Right hindlimb (tissue), 1 donor: ENCODE results near the gene RP9.

Experiments
- DNase-seq: peaks from one replicate; pipeline ENCODE4 v3.0.0-alpha.2; 2018

RP9 gene

DNA sequence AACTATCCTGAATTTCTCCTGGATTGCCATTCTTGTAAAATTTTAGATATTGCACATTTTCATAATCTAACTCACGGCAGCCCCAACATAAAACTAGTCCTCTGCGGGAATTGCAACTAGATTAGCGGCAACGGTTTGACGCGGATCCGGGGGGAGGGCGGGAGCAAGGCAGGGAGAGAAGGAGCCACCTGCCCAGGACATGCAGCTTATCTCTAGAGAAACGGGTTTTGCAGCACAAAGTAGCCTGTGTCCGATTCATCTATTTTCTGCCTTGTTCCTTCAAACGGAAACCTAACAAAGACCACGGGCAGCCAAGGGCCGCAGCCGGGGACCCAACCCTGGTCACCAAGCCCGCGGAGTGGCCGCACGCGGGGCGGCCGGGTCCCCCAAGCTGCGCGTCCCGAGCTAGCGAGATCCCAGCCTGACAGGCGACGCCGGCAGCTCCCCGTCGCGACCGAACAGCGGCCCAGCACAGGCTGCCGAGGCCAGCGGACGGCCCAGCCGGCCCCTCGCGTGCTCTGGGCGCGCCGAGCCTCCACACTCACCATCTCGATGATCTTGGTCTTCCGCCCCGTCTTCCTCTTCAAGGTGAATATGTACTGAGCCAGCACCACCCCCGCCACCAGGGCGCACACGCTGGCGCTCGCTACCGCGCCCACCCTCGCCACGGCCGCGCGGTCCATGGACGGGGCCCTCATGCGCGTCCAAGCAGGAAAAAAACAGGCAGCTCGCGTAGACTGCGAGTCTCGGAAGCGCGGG is 47.0 kb downstream of the RP9 start, which contains the start of gene NT5C3A:
NT5C3A (minus strand) TSS at position 754 of the 759 bp plus-strand sequence; CDS start at position 683, 71 bp downstream.
- no peak for DNase-seq

DNA sequence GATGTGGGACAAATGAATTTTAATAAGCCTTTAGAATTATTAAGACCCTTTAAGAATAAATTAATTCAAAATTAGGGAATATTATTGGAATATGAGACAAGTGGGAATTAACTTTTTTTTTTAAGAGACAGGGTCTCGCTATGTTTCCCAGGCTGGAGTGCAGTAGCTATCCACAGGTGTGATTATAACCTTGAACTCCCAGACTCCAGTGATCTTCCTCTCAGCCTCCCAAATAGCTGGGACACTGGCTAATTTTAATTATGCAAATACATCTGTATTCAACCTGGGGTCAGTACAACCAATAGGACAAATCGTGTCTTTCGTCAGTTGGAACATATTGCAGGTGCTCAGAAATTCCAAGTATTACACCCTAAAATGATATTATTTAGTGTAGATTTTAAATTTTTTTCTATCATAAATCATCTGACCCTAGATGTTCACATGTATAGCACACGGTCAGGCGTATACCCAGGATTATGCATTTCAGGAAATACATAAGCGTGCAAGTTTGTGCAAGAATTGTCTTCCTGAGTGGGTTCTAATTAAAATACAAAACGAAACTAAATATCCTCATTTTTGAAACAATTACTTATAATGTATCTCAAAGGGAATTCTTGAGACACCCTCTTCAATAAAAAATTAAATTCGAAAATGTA is 47.8 kb downstream of the RP9 start:
- no peak for DNase-seq

DNA sequence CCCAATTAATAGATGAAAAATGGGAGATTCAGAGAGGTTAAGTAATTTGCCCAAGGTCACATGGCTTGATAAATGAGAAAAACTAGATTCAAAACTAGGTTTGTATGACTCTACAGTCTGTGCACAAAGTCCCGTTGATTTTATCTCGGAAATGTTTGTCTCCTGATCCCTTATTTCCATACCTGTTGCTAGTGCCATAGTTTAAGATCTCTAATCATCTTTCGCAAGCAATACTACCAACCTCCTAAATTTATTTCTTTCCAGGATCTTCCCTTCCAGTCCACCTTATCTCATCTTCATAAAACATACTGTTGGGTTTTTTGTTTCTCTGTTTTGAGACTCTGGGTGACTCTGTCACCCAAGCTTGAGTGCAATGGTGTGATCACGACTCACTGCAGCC is 49.6 kb downstream of the RP9 start:
- no peak for DNase-seq

DNA sequence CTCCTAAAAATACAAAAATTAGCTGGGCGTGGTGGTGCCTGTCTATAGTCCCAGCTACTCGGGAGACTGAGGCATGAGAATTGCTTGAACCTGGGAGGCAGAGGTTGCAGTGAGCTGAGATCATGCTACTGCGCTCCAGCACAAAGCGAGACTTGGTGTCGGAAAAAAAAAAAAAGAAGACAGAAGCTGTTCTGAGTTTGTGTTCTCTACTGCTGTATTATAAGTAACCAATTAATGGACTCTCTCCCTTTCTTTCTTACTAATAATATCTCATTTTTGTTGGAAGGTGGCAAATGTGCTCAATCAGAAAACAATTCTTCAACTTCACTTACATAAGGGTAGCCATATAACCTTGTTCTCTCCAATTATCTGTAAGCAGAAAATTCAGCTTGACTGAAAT is 54.0 kb downstream of the RP9 start:
- DNase-seq = no peak

DNA sequence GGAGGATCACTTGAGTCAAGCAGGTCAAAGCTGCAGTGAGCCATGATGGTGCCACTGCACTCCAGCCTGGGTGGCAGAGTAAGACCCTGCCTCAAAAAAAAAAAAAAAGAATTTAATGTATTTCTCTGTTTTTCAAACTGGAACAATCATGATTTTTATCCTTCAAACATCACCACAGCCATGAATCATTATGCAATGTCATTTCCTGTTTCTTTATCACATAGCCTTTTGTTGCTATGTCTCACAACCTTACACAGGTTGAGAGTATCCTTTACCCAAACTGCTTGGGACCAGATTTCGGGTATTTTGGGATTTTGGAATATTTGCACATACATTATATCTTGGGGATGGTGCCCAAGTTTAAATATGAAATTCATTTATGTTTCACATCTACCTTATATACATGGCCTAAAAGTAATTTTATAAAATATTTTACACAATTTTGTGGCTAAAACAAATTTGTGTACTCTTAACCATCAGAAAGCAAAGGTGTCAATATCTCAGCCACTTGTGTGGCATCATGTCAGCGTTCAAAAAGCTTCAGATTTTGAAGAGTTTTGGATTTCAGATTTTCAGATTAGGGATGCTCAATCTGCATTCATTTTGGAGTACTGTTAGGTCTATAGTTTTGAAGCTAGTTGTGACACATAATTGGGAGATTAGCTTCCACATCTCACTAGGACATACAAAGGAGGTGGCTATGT is 54.8 kb downstream of the RP9 start:
- DNase-seq = no peak

DNA sequence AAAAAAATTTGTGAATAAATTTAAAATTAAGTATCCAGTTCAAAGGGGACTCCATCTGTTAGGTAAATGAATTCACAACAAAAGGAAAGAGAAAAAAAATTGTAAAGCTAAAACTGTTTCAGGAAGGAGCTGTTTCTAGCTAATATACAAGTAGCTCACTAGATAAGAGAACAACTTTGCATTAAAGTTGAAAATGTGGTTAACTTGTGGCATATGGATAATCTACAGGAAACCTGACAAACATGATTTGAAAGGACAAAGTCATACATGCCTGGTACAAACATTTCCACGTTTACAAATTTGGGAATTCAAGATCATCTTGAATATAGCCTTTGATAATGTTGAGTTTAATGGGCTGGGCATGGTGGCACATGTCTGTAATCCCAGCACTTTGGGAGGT is 55.5 kb downstream of the RP9 start:
- DNase-seq = no peak

DNA sequence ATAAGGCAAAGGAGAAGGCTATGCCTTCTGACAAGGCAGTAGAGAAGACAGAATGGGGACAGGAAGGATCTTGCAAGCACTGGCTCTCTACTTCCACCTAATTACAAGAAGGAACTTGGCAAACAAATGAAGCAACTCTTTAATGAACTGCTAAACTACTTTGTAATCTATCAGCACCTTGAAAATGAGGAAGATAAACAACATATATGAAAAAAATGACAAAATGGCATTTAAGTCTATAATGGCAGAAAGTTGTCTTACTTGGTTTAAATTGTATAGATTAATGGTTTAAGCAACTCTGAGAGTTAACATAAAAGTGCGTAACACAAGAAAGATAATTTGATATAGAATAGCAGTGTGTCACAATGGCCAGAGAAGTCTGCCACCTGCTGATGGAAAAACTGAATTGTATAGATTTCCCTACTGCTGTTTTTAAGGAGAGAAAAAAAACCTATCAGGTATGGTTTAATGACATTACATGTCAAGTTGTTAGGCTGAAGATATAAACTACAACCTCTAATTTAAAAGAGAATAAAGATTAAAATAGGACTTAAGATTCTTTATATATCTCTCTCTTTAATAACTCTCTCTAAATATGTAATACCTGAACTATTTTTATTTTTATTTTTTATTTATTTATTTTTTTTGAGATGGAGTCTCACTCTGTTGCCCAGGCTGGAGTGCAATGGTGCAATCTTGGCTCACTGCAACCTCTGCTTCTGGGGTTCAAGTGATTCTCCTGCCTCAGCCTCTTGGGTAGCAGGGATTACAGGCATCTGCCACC is 58.5 kb downstream of the RP9 start:
- no peak for DNase-seq

DNA sequence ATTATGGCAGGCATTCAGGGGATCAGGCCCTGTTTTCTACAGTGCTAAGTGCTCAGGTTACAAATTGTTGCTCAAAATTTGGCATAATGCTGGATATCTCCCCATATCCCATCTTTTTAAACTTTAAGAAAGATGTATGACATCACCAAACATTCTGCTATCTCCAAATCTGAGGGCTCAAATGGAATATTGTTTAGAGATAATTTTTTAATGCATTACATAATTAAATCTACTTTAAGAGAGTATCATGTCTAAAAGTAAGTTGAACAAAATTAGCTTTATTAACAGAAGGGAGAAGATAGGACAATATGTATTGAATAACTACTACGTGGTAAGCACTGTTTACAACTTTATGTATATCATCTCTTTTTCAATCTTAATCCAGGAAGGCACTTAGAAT is 60.5 kb downstream of the RP9 start:
- DNase-seq = no peak

DNA sequence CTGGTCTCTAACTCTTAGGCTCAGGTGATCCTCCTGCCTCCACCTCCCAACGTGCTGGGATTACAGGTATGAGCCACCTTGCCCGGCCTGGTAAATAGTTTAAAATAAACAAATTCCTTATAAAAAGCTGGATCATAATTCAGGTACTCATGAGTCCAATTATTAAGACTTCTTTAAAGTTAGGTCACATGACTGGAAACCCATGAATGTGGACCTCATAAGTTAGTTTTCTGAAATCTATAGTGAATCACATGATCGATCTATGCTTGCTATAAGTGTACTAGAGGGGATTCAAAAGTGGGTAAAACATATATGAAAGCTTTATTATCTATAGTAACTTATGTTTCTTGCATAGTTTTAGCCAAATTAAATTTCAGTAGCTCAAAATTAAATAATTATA is 60.9 kb downstream of the RP9 start:
- no peak for DNase-seq

DNA sequence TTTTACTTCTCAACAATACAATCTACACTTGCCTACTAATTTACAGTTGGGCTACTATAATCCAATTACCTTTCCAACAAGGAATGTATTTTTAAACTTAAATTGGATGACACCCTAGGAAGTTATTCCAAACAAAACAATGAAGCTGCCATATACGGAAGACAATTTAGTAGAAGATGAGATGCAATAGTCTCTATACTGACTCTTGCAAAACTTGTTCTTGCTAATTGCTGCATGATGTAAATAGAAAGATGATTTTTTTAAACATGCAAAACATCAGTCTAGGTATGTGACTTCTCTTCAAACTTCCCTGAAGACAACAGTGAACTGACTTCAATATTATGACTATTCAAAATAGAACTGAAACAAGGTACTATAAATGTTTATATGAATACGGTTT is 64.2 kb downstream of the RP9 start:
- no peak for DNase-seq
